ENCODE data around the gene OR2T12.
"Not testable (repeated sequence)": the region's sequence is repeated elsewhere in the genome, so short reads cannot be mapped to it uniquely, and the experiment has no call there.

GRCh38 chr1:248306740-248307139 lies 3.5 kb upstream of the OR2T12 start:
- TF ChIP-seq, protein P1, sequence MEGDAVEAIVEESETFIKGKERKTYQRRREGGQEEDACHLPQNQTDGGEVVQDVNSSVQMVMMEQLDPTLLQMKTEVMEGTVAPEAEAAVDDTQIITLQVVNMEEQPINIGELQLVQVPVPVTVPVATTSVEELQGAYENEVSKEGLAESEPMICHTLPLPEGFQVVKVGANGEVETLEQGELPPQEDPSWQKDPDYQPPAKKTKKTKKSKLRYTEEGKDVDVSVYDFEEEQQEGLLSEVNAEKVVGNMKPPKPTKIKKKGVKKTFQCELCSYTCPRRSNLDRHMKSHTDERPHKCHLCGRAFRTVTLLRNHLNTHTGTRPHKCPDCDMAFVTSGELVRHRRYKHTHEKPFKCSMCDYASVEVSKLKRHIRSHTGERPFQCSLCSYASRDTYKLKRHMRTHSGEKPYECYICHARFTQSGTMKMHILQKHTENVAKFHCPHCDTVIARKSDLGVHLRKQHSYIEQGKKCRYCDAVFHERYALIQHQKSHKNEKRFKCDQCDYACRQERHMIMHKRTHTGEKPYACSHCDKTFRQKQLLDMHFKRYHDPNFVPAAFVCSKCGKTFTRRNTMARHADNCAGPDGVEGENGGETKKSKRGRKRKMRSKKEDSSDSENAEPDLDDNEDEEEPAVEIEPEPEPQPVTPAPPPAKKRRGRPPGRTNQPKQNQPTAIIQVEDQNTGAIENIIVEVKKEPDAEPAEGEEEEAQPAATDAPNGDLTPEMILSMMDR (IDR thresholded peaks at IDR 0.05): not testable (repeated sequence)
- not testable (repeated sequence) for TF ChIP-seq POLR2A (IDR thresholded peaks at IDR 0.05)
